Loucy (cell line): ENCODE measurements around the gene TIMM13.
"Not testable (repeated sequence)": the region's sequence is repeated elsewhere in the genome, so short reads cannot be mapped to it uniquely, and the experiment has no call there.

Experiments
- EZH2phosphoT487 ChIP-seq: fragments of 200-600 bp; IDR thresholded peaks from 2 replicates; pipeline ENCODE4 v1.6.1; 2018; ENCODE audit warnings: antibody characterized with exemption, mild to moderate bottlenecking, moderate library complexity, borderline replicate concordance
- TF ChIP-seq, protein P1 (sequence below): fragments of 200-600 bp; sonication (generic); conservative IDR thresholded peaks from 2 replicates; pipeline ENCODE4 v1.5.1; 2014; ENCODE audit warnings: mild to moderate bottlenecking, antibody characterized with exemption, low read length

DNA sequence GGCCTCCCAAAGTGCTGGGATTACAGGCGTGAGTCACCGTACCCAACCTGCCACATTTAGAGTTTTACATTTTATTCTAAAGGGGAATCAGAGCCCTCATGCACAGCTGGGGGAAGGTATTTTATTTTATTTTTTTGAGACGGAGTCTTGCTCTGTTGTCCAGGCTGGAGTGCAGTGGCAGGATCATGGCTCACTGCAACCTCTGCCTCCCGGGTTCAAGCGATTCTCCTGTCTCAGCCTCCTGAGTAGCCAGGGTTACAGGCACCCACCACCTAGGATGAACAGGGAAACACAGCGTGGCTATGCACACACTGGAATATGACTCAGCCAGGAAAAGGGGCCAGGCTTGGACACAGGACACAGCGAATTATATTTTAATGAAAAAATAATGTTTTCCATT lies 30.2 kb downstream of the TIMM13 start:
- TF ChIP-seq, protein P1, sequence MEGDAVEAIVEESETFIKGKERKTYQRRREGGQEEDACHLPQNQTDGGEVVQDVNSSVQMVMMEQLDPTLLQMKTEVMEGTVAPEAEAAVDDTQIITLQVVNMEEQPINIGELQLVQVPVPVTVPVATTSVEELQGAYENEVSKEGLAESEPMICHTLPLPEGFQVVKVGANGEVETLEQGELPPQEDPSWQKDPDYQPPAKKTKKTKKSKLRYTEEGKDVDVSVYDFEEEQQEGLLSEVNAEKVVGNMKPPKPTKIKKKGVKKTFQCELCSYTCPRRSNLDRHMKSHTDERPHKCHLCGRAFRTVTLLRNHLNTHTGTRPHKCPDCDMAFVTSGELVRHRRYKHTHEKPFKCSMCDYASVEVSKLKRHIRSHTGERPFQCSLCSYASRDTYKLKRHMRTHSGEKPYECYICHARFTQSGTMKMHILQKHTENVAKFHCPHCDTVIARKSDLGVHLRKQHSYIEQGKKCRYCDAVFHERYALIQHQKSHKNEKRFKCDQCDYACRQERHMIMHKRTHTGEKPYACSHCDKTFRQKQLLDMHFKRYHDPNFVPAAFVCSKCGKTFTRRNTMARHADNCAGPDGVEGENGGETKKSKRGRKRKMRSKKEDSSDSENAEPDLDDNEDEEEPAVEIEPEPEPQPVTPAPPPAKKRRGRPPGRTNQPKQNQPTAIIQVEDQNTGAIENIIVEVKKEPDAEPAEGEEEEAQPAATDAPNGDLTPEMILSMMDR: not testable (repeated sequence)
- not testable (repeated sequence) for TF ChIP-seq EZH2phosphoT487
